ENCODE data around the gene ACOT9.

ACOT9 gene

GRCh38 chrX:23786268-23786815 is 43.3 kb upstream of the ACOT9 start:
- TF ChIP-seq CTCF (IDR thresholded peaks at IDR 0.05; ENCODE audit: control insufficient read depth, insufficient read depth, low read depth, low read length, missing control alignments), result no peak
- DNase-seq (ENCODE audit: low read depth), result no peak
- no peak overlapping the region for H3K4me3 ChIP-seq (ENCODE audit: control insufficient read depth, low read depth, low read length)

- no peak overlapping the region for H3K4me3 ChIP-seq (ENCODE audit: control insufficient read depth, low read depth, low read length)
- no peak for DNase-seq (ENCODE audit: low read depth)
- no peak for TF ChIP-seq CTCF (IDR thresholded peaks at IDR 0.05; ENCODE audit: control insufficient read depth, insufficient read depth, low read depth, low read length, missing control alignments)
These were observed 42.5 kb upstream of the ACOT9 start for GRCh38 chrX:23785580-23785979.

- DNase-seq (ENCODE audit: low read depth), result peak; percentile 76
- H3K4me3 ChIP-seq (ENCODE audit: control insufficient read depth, low read depth, low read length), result no peak overlapping the region; the same call in 1 of the 2 replicates
- no peak for TF ChIP-seq CTCF (IDR thresholded peaks at IDR 0.05; ENCODE audit: control insufficient read depth, insufficient read depth, low read depth, low read length, missing control alignments)
These were observed 41.6 kb upstream of the ACOT9 start for GRCh38 chrX:23784470-23785331.

DNA sequence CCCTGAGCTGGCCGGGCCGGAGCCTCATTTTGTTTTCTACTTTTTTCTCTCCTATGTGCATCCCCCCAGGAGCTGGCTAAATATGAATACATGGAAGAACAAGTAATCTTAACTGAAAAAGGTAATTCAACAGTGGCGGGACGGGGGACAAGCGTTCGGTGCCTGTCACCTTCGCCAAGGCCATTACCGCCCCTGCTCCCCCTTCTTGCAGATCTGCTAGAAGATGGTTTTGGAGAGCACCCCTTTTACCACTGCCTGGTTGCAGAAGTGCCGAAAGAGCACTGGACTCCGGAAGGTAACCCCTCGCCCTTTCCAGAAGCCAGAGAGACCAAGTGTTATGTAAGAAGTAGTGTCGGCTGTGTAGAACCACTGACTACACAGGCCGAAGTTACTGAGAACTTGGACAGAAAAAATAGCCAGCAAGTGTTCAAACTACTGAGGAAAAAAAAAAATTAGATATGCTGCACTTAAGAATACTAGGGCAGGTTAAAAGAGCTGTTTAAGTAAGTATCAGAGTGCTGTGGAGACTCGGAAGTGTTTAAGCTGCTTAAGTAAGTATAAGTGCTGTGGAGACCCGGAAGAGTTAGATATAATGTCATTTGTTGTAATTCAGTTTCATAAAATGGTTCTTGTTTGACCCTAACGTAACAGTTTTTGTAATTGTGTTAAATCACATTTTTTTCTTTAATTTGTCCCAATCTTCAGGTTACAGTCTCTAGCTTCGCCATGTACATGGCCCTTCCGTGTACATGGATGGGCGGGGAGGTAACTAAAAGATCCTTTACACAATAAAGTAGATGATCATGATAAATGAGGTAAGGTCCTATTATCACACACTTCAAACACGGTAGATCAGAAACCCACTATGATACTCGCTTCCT is 40.8 kb upstream of the ACOT9 start:
- no peak for DNase-seq (ENCODE audit: low read depth)
- no peak for TF ChIP-seq CTCF (IDR thresholded peaks at IDR 0.05; ENCODE audit: control insufficient read depth, insufficient read depth, low read depth, low read length, missing control alignments)

DNA sequence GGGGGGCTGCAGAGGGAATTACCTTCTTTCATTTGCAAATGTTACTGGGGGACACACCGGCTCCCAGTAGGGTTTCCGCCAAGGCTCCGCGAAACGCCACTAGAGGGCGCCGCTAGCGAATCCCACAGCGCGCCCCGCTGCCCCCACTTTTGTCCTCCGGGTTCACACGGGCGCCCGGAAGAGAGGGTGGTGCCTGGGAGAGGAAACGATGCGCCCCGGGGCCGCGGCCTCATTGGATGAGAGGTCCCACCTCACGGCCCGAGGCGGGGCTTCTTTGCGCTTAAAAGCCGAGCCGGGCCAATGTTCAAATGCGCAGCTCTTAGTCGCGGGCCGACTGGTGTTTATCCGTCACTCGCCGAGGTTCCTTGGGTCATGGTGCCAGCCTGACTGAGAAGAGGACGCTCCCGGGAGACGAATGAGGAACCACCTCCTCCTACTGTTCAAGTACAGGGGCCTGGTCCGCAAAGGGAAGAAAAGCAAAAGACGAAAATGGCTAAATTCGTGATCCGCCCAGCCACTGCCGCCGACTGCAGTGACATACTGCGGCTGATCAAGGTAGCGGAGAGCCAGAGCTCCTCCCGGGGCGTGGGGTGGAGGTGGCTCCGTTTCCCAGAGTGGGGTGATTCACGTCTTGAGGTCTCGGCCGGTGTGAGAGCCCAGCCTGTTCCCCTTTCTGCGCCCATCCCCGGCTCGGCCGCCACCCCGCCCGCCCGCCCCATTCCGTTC is 40.0 kb upstream of the ACOT9 start, which contains the start of gene SAT1:
Gene SAT1 (plus strand): TSS at position 311 of the 726 bp plus-strand sequence. CDS start 179 bp downstream, at position 490.
- peak; percentile 71 for TF ChIP-seq CTCF (IDR thresholded peaks at IDR 0.05; ENCODE audit: control insufficient read depth, insufficient read depth, low read depth, low read length, missing control alignments)
- peak within 1 kb of the TSS; percentile 75 for H3K4me3 ChIP-seq (ENCODE audit: control insufficient read depth, low read depth, low read length)
- peak; percentile 72 for DNase-seq (ENCODE audit: low read depth)

More for the DNA sequence above, 40.8 kb upstream of the ACOT9 start:
- peak overlapping the region; percentile 75 for H3K4me3 ChIP-seq (ENCODE audit: control insufficient read depth, low read depth, low read length)

- no peak overlapping the region for H3K4me3 ChIP-seq (ENCODE audit: control insufficient read depth, low read depth, low read length)
- TF ChIP-seq CTCF (IDR thresholded peaks at IDR 0.05; ENCODE audit: control insufficient read depth, insufficient read depth, low read depth, low read length, missing control alignments), result no peak
- no peak for DNase-seq (ENCODE audit: low read depth)
These were observed 39.4 kb upstream of the ACOT9 start for GRCh38 chrX:23782455-23782854.
